HuH-7.5 (cell line): ENCODE results near the gene IRF4.
"Not testable (repeated sequence)": the region's sequence is repeated elsewhere in the genome, so short reads cannot be mapped to it uniquely, and the experiment has no call there.

Experiments used
- DNase-seq: peaks from one replicate; pipeline ENCODE4 v3.0.0; 2011; ENCODE audit warnings: low spot score

IRF4 gene

DNA sequence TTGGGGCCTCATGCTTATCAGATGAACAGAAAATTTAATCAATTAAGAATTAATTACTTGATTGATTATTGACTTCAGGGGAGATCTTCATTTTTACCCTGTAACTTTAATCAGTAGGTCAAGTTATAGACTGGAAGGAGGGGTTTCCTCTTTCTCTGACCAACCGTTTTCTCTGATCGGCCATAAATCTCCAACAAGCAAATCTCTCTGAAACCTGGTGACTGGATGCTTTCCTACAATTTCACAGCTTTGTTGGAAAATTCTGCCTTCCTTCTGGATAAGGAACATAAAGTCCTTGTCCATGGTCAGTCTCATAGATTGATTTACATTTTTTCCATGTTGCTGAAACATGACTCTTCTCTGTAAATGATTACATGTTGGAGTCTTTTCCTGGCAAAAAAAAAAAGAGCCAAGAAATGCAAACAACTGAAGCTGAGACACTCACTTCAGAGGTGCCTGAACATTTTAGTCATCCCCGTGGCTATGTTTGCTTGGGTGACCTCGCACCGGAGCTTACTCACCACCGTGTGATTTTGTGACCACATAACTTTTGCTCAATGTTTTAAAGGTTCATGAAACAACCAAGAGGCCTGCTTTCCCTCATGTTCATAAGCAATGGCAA is 31.0 kb downstream of the IRF4 start:
- DNase-seq = peak; percentile 82

DNA sequence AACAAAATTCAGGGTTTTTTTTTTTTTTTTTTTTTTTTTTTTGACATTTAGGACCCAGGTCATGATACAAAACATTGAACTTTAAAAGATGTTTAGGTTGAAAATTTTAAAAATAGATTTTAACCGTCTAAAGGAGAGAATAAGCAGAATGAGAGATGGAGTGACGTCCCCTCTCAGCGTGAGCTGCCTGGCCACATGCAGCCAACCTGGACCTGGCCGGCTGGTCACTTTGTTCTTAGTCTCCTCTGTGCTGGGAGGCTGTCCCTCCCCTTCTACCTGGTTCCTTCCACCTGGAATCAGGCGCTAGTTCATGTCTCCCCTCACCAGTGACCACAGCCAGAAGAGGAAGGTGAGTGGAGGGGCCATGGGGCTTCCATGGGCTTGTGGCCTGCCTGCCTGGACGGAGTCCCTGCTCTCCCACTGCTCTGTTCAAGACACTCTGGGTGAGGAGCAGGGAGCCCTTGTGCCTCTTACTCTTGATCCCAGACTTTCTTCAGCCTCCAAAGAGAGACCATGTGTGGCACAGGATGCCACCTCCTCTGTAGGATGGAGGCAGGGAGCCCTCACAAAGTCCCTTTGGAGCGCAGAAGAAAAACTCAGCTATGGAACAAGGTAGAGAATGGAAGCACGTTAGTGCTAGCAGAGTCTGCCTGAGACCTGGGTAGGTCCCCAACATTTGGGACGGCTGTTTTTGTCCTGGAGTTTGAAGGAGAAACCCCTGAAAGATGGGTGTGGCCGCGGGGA is 31.7 kb downstream of the IRF4 start:
- DNase-seq = no peak

DNA sequence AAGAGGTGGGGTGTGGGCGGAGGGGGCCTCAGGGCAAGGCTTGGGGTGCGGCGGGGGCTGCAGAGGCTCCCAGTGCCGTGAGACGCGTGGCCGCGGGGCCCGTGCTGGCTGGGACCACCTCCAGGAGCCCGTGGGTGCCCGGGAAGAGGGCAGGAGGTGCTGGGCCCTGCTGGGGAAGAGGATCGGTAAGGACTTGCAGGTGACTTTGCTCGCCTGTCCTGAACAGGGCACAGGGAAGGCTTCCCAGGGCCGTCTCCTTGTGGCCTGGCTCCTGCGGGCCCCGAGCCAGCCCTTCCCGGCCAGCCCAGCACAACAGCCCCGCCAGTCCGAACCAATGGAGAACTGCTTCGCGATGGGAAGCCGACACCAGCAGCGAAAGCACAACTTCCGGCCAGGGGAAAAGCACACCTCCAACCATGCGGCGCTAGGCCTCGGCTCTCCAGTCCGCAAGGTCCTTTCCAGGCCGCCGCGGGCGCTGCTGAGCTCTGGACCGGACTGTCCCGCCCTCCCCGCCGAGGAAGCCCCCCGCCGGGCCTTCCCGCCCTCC is 32.3 kb downstream of the IRF4 start:
- no peak for DNase-seq

DNA sequence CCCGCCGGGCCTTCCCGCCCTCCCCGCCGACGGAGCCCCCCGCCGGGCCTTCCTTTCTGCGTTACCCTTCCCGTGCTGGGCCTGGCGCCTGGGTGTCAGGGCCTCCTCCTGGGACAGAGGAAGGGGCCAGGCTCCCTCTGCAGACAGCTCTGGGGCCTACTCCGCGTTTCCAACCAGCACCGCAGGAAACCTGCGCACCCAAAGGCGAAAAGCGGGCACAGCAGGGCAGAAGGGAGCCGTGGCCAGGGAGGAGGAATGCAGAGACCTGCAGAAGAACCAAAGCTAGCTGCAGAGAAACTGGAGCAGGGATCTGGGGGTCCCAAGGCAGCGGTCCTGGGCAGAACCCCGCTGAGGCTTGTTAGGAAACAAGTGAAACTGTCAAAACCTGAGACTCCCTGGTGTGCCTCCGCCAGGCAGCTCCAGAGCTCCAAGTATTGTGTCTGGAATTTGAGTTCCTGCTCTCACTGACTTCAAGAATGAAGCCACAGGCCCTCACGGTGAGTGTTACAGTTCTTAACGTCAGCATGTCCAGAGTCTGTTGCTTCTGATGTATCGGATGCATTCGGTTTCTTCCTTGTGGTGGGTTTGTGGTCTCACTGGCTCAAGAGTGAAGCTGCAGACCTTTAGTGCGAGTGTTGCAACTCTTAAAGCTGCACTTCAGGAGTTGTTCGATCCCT is 33.3 kb downstream of the IRF4 start:
- no peak for DNase-seq

DNA sequence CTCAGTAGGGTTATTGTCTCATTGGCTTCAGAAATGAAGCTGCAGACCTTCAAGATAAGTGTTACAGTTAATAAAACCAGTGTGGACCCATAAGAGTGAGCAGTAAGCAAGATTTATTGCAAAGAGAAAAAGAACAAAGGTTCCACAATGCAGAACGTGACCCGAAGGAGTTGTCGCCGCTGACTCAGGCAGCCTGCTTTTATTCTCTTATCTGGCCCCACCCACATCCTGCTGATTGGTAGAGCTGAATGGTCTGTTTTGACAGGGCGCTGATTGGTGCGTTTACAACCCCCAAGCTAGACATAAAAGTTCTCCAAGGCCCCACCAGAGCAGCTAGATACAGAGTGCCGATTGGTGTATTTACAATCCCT is 33.9 kb downstream of the IRF4 start:
- not testable (repeated sequence) for DNase-seq

DNA sequence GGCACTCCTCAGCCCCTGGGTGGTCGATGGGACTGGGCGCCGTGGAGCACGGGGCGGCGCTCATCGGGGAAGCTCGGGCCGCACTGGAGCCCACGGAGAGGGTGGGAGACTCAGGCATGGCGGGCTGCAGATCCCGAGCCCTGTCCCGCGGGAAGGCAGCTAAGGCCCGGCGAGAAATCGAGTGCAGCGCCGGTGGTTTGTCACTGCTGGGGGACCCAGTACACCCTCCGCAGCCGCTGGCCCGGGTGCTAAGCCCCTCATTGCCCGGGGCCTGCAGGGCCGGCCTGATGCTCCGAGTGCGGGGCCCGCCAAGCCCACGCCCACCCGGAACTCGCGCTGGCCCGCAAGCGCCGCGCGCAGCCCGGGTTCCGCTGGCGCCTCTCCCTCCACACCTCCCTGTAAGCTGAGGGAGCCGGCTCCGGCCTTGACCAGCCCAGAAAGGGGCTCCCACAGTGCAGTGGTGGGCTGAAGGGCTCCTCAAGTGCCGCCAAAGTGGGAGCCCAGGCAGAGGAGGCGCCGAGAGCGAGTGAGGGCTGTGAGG is 34.7 kb downstream of the IRF4 start:
- DNase-seq = not testable (repeated sequence)

DNA sequence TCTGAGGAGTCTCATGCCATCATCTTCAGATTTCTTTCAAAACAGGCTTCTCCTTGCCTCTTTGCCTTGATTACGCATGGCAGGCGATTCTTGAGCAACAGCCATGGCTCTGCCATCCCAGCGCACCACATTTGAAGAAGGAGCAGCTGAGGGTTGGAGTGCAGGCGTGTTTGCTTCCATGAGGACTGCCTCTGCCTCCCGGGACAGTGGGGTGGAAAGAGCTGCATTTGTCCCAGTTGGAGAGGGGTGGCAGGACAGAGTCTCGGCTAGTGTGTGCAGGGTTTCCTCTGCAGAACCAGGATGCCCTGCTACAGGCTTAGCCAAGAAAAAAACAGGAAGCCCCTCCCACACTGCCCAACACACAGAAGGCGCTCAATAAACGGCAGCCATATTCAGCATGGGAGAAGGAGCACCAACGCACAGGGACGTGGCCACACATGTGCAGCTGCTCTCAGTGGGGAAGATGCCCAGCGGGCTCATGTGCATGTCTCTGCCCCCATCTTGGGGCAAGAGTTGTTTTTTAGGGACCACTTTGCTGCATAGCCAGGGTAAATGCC is 36.6 kb downstream of the IRF4 start:
- no peak for DNase-seq

DNA sequence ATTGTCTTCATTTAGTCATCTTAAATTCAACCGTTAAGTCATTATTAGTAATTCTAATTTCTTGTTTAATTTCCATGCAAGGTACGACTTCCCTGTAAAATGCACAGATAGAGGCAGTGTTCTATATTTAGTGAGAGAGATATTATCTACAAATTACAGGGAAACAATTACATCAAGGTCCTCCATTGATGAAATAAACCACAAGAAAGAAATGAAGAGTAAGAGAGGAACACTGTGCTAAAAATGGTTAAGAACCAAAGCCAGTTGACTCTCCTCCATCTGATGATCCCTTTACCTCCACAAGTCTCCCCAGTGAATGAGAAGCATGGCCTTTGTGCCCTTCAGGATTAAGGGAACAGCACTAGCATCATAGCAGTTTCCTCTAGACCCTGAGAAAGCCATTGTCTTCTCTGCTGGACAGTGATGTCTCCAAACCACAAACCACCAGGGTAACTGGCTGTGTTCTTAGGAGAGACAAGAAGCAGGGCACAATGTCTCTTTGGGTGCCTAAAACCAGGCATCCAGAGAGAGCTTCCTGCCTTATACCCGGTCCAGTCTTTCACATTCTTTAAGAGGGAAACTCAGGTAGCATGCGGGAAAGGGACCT is 38.1 kb downstream of the IRF4 start:
- no peak for DNase-seq

DNA sequence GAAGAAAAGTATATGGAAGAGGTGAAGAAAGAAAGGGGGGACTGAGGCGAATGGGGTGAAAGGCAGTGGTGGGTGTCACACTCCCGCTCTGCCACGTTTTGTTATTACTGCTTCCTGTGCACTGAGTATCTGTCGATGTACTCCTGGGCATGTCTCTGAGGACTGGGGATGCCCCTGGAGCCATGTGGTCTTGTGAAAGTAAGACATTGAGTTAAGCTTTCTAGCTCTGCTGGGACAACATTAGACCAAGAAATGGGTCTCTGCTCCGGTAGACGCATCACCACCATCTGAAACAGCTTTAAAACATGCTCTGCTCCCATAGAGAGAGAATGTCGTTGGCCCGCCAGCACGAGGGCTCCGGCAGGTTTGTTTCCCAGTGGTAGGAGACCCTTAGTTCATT is 40.0 kb downstream of the IRF4 start:
- no peak for DNase-seq

DNA sequence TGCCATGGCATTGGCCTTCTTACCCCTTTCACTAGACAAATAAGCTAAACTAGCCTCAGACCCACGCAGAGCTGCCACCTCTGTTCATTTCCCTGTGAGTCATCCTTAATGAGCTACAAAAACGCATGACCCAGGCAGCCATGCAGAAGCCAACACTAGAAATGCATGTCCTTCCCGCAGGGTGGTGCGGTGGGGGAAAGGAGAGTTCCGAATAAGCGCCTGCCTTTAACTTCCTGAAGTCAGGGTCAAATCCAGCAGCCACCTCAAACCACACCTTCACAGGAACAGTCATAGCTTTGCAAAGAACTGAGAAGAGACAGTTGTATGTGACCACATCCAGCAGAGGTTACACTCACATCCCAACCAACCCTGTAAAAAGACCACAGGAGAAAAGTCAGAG is 40.4 kb downstream of the IRF4 start:
- DNase-seq = no peak

DNA sequence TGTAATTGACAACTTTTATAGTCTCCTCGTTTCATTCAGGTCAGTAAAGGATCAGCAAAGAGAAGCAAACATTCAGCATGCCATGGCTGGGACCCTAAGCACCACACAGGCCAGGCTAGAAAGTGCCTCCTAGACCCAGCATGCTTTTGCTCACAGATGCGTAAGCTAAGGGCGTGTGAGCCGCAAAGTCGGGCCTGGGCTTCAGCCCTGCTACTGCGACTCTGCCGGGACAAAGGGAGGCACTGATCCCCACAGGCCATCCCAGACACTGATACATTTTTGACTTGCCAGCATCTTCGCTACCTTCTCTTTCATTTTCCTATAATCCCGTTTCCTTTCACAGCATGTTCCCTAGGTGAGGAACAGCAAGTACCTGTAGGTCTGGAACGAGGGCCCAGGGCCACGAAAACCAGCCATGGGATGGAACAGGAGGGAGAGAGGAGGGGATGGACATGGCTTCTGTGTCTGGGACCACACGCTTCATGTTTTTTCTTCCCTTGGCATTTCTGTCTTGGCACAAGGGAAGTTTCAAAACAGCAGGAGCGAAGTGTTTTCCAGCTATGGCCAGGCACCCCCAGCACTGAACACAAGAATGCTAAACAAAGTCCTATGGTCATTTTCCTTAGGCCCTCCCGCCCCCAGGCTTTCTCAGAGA is 42.6 kb downstream of the IRF4 start:
- no peak for DNase-seq

DNA sequence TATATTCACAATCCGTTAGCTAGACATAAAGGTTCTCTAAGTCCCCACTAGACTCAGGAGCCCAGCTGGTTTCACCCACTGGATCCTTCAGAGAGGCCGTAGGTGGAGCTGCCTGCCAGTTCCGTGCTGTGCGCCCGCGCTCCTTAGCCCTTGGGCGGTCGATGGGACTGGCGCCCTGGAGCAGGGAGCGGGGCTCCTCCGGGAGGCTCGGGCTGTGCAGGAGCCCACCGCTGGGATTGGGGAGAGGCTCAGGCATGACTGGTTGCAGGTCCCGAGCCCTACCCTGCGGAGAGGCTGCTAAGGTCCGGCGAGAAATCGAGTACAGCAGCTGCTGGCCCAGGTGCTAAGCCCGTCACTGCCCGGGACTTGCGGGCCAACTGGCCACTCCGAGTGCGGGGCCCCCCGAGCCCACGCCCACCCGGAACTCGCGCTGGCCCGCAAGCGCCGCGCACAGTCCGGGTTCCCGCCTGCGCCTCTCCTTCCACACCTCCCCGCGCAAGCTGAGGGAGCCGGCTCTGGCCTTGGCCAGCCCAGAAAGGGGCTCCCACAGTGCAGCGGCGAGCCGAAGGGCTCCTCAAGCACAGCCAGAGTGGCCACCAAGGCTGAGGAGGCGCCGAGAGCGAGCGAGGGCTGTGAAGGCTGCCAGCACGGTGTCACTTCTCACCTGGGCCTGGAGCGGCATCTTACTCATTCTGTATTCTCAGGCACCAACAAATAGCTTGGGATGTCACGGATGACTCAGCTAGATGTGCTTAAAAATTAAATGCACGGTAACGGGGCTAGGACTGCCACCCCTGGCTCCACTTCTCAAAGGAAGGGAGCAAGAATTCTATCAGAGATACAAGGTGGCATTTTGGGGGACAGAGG is 44.1 kb downstream of the IRF4 start:
- no peak for DNase-seq

DNA sequence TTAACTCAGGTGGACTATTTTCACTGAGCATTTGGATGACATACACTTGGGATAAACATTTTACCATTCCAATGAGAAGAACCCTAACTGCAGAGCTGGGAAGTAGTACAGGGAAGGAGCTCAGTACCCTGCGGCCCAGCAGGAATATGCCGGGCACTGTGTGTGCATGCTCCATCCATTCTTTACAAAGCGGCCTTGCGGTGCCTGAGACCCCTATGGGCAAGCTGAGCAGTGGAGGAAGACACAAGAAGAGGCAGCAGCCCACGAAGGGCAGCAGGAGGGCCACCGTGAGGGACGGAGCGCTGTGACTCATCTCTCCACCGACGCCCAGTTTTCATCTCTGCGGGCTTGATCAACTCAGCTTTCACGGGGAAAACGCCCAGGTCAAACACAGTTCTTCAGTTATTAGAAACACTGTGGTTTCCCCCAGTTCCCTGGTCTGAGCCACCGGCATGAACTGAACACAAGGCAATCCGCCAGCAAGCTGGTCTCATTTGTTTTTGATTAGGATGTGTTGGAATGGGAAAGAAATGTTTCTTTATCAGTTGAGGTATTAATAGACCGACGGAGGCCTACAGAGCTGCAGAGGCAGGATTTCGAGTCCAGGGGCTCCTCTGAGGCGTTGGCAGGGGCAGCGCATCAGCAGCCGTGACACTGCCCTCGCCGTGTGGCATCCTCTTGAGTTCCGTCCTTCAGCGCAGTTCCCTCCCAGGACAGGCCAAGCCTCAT is 44.9 kb downstream of the IRF4 start:
- no peak for DNase-seq

DNA sequence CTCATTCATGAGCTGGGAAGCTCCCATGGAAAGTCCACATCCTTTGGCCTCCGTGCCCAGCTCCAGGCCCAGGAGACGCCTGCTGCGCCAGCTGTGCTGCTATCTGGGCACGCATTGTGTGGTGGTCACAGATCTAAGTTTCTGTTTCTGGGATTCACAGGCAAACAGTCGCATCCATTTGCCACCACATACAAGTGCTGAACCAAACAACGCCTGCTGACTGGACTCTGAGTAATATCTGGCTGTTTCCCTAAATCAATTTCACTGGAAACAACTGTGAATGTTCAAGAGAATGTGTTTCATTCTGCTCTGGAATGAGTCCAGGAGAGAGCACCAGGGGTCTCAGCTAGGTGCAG is 45.5 kb downstream of the IRF4 start:
- no peak for DNase-seq

DNA sequence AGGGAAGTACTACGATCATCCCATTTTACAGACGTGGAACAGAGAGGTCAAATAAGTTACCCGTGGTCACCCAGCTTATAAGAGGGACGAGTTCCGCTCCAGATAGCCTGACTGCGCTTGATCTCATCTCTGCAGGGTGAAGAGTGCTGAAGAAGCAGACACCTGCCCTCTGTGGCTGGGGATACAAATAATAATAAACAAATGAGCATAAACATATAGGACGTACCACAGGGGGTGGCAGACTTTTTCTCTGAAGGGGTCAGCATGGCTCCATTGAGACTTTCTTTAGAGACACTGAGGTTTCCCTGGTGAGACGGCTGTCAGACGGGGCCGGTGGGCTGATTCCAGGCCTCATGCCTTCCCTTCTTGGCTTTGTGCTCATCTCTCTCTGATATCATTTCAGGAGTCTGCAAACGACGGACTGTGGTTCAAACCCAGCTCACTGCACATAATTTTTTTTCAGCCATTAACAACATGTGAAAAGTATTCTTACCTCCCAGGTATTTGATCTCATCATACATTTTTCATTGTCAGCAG is 47.1 kb downstream of the IRF4 start:
- no peak for DNase-seq

DNA sequence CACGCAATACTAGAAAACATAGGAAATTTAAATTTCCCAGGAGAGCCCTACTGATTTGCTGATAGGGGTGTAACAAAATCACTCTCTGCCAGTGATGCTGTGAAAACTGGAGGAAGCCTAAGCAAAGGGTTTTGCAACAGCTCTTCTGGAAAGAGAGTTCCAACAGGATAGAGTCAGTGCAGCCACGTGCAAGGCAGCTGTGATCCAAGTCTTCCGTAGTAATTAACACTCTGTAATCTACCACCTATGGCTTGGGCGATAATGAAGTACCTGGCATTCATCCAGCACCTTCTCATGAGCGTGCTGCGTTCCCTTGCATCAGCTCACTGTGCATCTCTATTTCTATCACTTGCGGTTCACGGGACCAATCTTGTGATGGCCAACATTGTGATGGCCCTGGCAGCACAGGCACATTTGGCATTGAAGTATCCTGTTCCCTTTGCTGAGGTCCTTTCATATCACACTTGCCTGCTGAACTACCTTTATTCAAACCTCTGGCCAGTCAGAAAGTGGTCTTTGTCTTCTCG is 48.2 kb downstream of the IRF4 start:
- no peak for DNase-seq

DNA sequence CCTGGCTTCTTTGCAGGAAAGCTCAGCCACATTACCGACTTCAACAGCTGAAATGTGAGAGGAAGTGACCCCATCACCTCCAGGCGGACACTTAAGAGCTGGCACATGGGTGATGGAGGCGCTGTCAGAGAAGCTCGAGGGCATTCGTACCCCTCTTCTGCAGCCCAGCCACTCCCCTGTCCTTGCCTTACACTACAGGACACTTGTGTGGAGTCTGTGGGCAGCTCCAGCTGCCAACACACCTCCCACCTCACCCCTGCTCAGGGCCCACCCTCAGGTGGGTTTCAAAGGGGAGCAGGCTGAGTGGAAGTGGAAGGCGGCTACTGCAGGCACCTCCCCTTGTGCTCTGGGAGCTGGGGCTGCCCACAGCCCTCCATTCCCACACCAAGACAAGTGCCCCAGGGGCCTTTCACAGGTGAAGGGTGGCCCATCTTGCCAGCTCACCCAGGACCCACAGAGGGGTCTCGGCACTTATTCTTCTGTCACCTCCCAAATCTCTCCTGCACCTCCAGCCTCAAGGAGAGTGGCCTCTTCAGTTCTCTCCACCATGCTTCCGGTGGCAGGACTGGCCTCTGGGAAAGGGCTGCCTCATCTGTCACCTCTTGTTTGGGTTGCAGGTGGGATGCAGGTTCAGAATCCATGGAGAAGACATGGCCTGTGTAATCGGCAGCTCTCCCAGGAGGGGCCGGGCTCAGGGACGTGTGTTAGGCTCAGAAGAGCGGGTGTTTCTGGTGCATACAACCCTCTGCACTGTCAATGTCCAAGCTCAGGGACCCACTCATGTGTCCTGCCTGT is 49.8 kb downstream of the IRF4 start:
- DNase-seq = no peak

DNA sequence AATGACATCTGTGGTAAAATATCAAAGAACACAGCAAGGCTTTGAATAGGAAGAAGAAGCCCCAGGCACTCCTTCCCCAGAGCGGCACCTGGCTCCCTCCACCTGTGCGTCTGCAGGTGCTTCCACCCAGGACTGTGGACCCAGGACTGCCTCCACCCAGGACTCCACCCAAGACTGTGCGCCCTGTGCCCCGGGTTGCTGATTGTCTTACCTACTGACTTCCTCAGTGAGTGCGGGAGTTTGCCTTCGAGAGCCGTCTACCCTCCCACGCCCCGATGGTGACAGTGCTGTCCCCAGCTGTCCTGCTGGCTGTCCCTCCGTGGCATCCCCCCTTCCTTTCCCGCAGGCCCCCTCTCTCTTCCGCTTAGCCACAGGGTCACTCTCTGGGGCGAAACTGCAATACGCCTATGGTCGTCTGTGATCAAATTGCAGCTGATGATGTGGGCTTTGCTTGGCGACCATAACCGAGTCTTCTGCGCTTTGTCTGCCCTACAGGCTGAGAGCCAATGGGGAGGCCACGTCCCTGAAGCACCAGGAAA is 52.1 kb downstream of the IRF4 start:
- DNase-seq = no peak
